Left ventricle myocardium inferior (tissue), 1 donor: ENCODE data around the gene ACSF3. TPM values are rescaled to one million over a fixed set of nuclear protein-coding genes. Genes with fewer than 3 reads are reported as not detected.

Experiments
- DNase-seq: peaks from one replicate; pipeline ENCODE4 v3.0.0-alpha.2; 2020
- H3K27ac ChIP-seq: fragments of 200-600 bp; replicated peaks from 2 replicates; pipeline ENCODE4 v1.8.0; 2021
- H3K27me3 ChIP-seq: fragments of 200-600 bp; 2 replicates; pipeline ENCODE4 v1.8.0; 2021; ENCODE audit warnings: low read depth
- H3K36me3 ChIP-seq: fragments of 200-600 bp; 2 replicates; pipeline ENCODE4 v1.8.0; 2021
- H3K4me1 ChIP-seq: fragments of 200-600 bp; 2 replicates; pipeline ENCODE4 v1.8.0; 2021
- H3K4me3 ChIP-seq: fragments of 200-600 bp; 2 replicates; pipeline ENCODE4 v1.8.0; 2021; ENCODE audit warnings: mild to moderate bottlenecking, moderate library complexity
- H3K9me3 ChIP-seq: fragments of 200-600 bp; replicated peaks from 2 replicates; pipeline ENCODE4 v1.8.0; 2021
- CTCF ChIP-seq: fragments of 200-600 bp; IDR thresholded peaks from 2 replicates; pipeline ENCODE4 v1.8.0; 2021; ENCODE audit warnings: antibody characterized with exemption, mild to moderate bottlenecking, borderline replicate concordance
- intact Hi-C: fragments of 100-400 bp; cut with micrococcal nuclease; formaldehyde crosslinking; loops from one replicate; pipeline ENCODE4 v1.11.0; 2022
- total RNA-seq: library from RNA; stranded (reverse); fragmentation: NEBNext Ultra II Directional; extraction: Animal tissue kit (Norgen Biotek cat#: 25700); gene quantifications from one replicate; pipeline ENCODE4 v1.2.1, GENCODE V29; 2021
- donor health status: DM: no; HTN: yes; CAD: no; lungs with severe emphysema.

The ACSF3 gene
- total RNA-seq, 1 donor from 2014 or later: 16.7 TPM

- peak; percentile 13 for DNase-seq
These were observed 26.0 kb downstream of the ACSF3 start for GRCh38 chr16:89119661-89120141.

GRCh38 chr16:89120281-89120680 lies 26.6 kb downstream of the ACSF3 start:
- Histone ChIP-seq H3K27me3 (no peaks in the 10 kb centered on the region), H3K4me3 (no peak overlapping the region), H3K9me3 (peaks cover under 1% of the 10 kb centered on the region), H3K36me3 (peaks cover 70% of the 10 kb centered on the region), H3K4me1 (no peaks in the 10 kb centered on the region), H3K27ac (no peak overlapping the region)
- peak; percentile 5 for DNase-seq
- intact Hi-C loops: no loop called here
- no peak for TF ChIP-seq CTCF

More at GRCh38 chr16:89119661-89120141, 26.0 kb downstream of the ACSF3 start:
- intact Hi-C loops: no loop called here
- Histone ChIP-seq H3K4me1 (peaks cover 3% of the 10 kb centered on the region), H3K36me3 (peaks cover 74% of the 10 kb centered on the region), H3K9me3 (no peaks in the 10 kb centered on the region), H3K27me3 (no peaks in the 10 kb centered on the region), H3K27ac (no peak overlapping the region), H3K4me3 (no peak overlapping the region)
- no peak for TF ChIP-seq CTCF

GRCh38 chr16:89120921-89121351 lies 27.3 kb downstream of the ACSF3 start:
- intact Hi-C loops: no loop called here

GRCh38 chr16:89121691-89122321 lies 28.2 kb downstream of the ACSF3 start:
- H3K9me3 ChIP-seq: peaks cover 8% of the 10 kb centered on the region
- H3K4me1 ChIP-seq: no peaks in the 10 kb centered on the region
- intact Hi-C loops: no loop called here
- no peak overlapping the region for H3K4me3 ChIP-seq
- peaks cover 70% of the 10 kb centered on the region for H3K36me3 ChIP-seq
- no peak for DNase-seq
- H3K27ac ChIP-seq: no peak overlapping the region
- TF ChIP-seq CTCF: no peak
- no peaks in the 10 kb centered on the region for H3K27me3 ChIP-seq

More at GRCh38 chr16:89120921-89121351, 27.3 kb downstream of the ACSF3 start:
- TF ChIP-seq CTCF: no peak
- Histone ChIP-seq H3K4me1 (no peaks in the 10 kb centered on the region), H3K36me3 (peaks cover 73% of the 10 kb centered on the region), H3K27me3 (no peaks in the 10 kb centered on the region), H3K9me3 (peaks cover 7% of the 10 kb centered on the region), H3K4me3 (no peak overlapping the region), H3K27ac (no peak overlapping the region)
- DNase-seq: no peak

GRCh38 chr16:89122322-89122851 lies 28.7 kb downstream of the ACSF3 start:
- peaks cover 70% of the 10 kb centered on the region for H3K36me3 ChIP-seq
- TF ChIP-seq CTCF: no peak
- H3K4me1 ChIP-seq: no peaks in the 10 kb centered on the region
- no peak overlapping the region for H3K27ac ChIP-seq
- no peak for DNase-seq
- H3K4me3 ChIP-seq: no peak overlapping the region
- H3K9me3 ChIP-seq: peaks cover 8% of the 10 kb centered on the region
- H3K27me3 ChIP-seq: no peaks in the 10 kb centered on the region
- intact Hi-C loops: no loop called here
